ENCODE measurements around the gene TSC2.

DNA sequence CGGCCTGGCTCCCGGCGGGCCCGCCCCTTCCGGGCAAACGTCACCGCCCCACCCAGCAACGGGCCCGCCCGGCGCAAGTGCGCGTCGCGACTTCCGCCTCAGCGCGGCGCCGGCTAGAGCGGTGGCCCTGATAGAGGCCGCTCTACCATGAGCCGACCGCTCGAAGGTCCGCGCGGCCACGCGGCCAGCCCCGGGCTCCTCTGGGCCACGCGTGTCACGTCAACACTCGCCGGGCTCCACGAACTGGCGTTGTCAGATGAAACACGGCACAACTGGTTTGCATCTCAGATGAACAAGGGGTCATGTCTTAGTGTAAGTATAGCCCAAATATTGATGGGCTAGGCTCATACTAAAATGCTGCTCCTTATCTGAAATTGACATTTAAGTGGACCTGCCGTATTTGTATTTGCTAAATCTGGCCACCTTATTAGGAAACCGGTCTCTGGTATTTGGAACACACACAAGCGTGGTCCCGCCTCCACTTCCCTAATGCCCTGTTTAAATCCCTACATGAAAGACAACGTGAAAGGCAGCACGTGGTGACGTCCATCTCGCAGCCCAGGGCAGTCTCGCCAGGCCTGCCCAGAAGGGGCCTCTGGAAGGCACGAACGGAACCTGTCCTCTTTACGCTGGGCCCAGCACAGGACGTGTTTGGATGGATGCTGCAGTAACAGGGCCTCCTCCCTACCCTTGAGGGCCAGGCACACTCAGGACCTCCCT lies 37.8 kb upstream of the TSC2 start, which contains the start of gene ZNF598:
- TF ChIP-seq POLR2A (IDR thresholded peaks at IDR 0.05), result peak; percentile 85 to 88
- TF ChIP-seq, protein P1, sequence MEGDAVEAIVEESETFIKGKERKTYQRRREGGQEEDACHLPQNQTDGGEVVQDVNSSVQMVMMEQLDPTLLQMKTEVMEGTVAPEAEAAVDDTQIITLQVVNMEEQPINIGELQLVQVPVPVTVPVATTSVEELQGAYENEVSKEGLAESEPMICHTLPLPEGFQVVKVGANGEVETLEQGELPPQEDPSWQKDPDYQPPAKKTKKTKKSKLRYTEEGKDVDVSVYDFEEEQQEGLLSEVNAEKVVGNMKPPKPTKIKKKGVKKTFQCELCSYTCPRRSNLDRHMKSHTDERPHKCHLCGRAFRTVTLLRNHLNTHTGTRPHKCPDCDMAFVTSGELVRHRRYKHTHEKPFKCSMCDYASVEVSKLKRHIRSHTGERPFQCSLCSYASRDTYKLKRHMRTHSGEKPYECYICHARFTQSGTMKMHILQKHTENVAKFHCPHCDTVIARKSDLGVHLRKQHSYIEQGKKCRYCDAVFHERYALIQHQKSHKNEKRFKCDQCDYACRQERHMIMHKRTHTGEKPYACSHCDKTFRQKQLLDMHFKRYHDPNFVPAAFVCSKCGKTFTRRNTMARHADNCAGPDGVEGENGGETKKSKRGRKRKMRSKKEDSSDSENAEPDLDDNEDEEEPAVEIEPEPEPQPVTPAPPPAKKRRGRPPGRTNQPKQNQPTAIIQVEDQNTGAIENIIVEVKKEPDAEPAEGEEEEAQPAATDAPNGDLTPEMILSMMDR (IDR thresholded peaks at IDR 0.05), result peak in 3 of 5 experiments; percentile 11 to 49 (median 43)
